GM21526 (cell line): ENCODE measurements around the gene ULK4.
"Not testable (repeated sequence)": the region's sequence is repeated elsewhere in the genome, so short reads cannot be mapped to it uniquely, and the experiment has no call there.

Source experiments
- ATAC-seq: cut with Tn5 transposase; IDR thresholded peaks from one replicate; pipeline ENCODE4 v1.9.1; 2021; ENCODE audit warnings: moderate library complexity; ENCODE audit not compliant: unreplicated experiment, low FRiP score

ULK4 gene

GRCh38 chr3:41394896-41395295, 567.0 kb downstream of the ULK4 start:
- ATAC-seq, result no peak

GRCh38 chr3:41370765-41371535, 591.0 kb downstream of the ULK4 start:
- not testable (repeated sequence) for ATAC-seq

- no peak for ATAC-seq
These were observed 591.6 kb downstream of the ULK4 start for GRCh38 chr3:41370307-41370706.

- no peak for ATAC-seq
These were observed 592.1 kb downstream of the ULK4 start for GRCh38 chr3:41369838-41370237.

GRCh38 chr3:41365973-41366372, 595.9 kb downstream of the ULK4 start:
- no peak for ATAC-seq

GRCh38 chr3:41364736-41365135, 597.2 kb downstream of the ULK4 start:
- ATAC-seq, result no peak

- ATAC-seq, result no peak
These were observed 597.9 kb downstream of the ULK4 start for GRCh38 chr3:41363830-41364523.

- no peak for ATAC-seq
These were observed 599.0 kb downstream of the ULK4 start for GRCh38 chr3:41362638-41363559.

- no peak for ATAC-seq
These were observed 604.6 kb downstream of the ULK4 start for GRCh38 chr3:41357271-41357670.

GRCh38 chr3:41356775-41357174, 605.1 kb downstream of the ULK4 start:
- ATAC-seq, result no peak

- no peak for ATAC-seq
These were observed 609.4 kb downstream of the ULK4 start for GRCh38 chr3:41352510-41352909.

GRCh38 chr3:41350441-41350840, 611.5 kb downstream of the ULK4 start:
- no peak for ATAC-seq

- ATAC-seq, result no peak
These were observed 613.5 kb downstream of the ULK4 start for GRCh38 chr3:41348401-41348800.

- ATAC-seq, result no peak
These were observed 615.1 kb downstream of the ULK4 start for GRCh38 chr3:41346698-41347270.

- ATAC-seq, result no peak
These were observed 616.1 kb downstream of the ULK4 start for GRCh38 chr3:41345788-41346187.

GRCh38 chr3:41339758-41340157, 622.1 kb downstream of the ULK4 start:
- ATAC-seq, result no peak

- no peak for ATAC-seq
These were observed 623.6 kb downstream of the ULK4 start for GRCh38 chr3:41338276-41338675.

GRCh38 chr3:41334426-41334825, 627.5 kb downstream of the ULK4 start:
- no peak for ATAC-seq

- no peak for ATAC-seq
These were observed 630.9 kb downstream of the ULK4 start for GRCh38 chr3:41331041-41331440.

GRCh38 chr3:41330465-41330864, 631.4 kb downstream of the ULK4 start:
- no peak for ATAC-seq

- ATAC-seq, result no peak
These were observed 632.0 kb downstream of the ULK4 start for GRCh38 chr3:41329881-41330280.
